ENCODE measurements around the gene ZNF530. TPM values are rescaled to one million over a fixed set of nuclear protein-coding genes. Genes with fewer than 3 reads are reported as not detected.

ZNF530 gene
- polyA plus RNA-seq, 1 donor: 3.6 TPM

DNA sequence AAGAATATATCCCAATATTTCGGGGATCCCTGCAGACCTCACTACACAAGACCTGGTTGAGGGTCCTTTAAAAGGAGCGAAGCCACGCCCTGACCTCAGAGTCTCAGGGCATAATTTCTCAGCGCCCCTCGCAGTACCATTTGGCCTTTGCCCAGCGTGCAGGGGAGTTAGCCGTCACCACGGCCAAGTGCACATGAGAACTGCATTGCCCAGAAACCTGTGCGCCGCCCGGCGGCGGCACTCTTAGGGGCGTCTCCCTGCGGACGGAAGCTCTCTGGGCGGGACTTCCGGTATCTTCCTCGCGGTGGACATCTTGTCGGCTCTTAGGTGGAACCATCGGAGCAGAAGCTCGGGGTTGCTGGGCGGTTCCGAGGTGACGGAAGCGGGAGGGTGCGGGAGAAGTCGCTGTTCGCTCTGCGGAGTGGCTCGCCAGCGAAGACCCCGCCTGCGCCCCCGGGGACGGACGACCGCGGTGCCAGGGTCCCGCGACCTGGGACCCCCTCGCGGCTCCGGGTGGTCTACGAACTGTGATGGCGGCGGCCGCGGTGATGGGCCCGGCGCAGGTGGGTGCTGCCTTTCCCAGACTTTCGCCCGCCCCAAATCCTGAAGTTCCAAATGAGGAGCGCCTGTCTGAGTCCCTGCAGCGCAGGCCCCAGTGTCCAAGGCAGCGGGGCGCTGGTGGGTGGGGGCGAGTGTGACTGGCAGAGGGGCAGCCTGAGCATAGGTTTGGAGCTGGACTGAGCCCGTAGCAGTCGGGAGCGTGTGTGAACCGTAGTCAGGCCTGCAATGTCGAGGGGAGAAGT is 14.5 kb downstream of the ZNF530 start, which contains the start of gene ZNF134:
Gene ZNF134 (plus strand): TSS at position 302 of the 803 bp plus-strand sequence. CDS start 5,227 bp downstream, outside the sequence.
- DNase-seq (ENCODE audit: low read depth): peak; percentile 83

DNA sequence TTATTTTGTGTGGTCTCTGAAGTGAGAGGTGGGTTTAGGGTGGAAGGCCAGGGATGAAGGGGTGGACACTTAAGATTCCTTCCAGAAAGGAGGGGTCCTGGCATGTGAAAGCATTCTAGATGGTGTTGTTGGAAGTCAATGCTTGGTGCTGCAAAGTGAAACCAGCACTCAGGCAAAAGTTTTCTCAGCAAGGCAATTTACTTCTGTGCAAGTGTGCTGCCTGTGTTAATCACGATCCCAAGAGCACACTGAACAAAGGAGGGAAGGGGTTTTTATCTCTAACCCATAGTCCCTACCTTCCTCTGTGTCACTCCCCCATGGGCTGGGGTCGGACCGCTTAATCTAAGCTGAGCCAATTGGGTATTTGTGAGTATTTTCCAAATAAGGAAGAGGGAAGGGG is 15.7 kb downstream of the ZNF530 start:
- DNase-seq (ENCODE audit: low read depth): no peak

DNA sequence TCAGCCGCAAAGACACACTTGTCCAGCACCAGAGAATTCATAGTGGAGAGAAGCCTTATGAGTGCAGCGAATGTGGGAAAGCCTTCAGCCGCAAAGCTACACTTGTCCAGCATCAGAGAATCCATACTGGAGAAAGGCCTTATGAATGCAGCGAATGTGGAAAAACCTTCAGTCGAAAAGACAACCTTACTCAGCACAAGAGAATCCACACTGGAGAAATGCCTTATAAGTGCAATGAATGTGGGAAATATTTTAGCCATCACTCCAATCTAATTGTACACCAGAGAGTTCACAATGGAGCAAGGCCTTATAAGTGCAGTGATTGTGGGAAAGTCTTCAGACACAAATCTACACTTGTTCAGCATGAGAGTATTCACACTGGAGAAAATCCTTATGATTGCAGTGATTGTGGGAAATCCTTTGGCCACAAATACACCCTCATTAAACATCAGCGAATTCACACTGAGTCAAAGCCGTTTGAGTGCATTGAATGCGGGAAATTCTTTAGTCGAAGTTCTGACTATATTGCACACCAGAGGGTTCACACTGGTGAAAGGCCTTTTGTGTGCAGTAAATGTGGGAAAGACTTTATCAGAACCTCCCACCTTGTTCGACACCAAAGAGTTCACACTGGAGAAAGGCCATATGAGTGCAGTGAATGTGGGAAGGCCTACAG is 21.1 kb downstream of the ZNF530 start:
- no peak for DNase-seq (ENCODE audit: low read depth)

DNA sequence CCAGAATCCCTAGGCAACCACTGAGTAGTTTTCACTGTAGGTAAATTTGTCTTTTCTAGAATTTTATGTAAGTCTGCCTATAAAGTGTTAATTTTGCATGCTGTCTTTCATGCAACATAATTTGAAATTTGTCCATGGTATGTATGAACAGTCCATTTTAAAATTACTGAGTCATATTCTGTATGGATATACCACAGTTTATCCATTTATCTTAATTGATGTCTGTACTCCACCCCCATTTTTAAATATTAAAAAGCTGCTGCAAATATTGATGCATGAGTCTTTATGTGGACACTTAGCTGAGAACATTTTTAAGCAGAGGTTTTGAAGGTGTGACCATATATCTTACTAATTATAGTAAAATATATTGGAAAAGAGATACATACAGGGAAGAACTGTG is 23.4 kb downstream of the ZNF530 start:
- no peak for DNase-seq (ENCODE audit: low read depth)

DNA sequence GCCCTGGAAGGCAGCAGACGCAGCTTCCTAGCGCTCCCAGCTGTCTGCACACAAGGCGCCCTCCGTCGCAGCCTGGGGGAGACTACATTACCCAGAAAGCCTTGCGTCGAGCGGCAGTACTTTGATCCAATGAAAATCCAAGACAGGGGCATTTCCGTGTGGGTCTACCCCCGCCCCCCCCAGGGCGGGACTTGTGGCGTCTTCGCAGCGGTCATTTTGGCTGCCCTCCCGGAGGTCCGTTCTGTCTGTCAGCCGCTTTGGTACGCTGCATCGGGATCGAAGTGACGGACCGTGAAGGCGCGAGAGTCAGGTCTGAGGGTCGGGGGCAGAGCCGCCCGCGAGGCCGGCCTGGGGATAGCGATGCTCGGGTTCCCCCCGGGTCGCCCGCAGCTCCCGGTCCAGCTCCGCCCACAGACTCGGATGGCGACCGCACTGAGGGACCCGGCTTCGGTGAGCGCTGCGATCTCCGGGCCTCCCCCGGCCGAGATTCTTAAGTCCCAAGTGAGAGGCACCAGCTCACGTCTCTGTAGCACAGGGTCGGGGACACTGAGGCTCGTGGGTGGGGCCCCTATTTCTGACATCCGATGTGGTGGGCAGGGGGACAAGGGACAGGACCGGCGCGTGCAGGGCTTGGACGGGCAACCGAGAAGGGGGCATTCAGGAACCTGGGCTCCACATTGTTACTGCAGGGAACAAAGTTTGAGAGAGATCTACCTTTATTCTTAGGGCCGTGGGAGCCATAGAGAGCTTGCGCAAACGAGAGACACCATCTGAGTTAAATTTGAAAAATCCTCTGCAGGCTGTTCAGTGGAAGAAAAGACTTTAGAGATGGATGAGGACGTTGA is 33.5 kb downstream of the ZNF530 start, which contains the start of gene ZNF211:
Gene ZNF211 (plus strand): TSS at position 182 of the 845 bp plus-strand sequence. CDS start 179 bp downstream, at position 361.
- DNase-seq (ENCODE audit: low read depth): peak; percentile 93

DNA sequence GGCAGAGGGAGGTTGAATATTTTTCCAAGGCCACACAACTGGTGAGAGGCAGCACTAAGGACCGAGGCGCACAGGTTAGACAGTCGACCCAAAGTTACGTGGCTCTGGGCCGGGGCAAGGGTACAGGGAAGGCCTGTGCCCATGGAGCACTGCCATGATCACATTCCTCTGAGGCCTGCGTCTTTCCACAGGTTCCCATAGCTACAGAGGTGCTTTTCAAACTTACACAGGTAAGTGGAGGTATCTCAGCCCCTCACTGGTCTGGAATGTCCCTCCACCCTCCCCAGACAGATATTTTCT is 34.1 kb downstream of the ZNF530 start:
- DNase-seq (ENCODE audit: low read depth): no peak

DNA sequence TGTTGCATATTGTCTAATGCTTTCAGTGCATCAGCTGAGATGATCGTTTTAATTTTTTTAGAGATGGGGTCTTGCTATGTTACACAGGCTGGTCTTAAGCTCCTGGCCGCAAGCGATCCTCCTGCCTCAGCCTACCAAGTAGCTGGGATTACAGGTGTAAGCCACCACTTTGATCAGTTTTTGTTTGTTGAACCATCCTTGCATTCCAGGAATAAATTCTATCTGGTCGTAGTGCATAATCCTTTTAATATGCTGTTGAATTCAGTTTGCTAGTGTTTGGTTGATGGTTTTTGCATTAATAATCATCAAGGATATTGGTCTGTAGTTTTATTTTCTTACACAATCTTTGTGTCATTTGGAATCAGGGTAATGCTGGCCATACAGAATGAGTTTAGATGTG is 37.7 kb downstream of the ZNF530 start:
- DNase-seq (ENCODE audit: low read depth): no peak

DNA sequence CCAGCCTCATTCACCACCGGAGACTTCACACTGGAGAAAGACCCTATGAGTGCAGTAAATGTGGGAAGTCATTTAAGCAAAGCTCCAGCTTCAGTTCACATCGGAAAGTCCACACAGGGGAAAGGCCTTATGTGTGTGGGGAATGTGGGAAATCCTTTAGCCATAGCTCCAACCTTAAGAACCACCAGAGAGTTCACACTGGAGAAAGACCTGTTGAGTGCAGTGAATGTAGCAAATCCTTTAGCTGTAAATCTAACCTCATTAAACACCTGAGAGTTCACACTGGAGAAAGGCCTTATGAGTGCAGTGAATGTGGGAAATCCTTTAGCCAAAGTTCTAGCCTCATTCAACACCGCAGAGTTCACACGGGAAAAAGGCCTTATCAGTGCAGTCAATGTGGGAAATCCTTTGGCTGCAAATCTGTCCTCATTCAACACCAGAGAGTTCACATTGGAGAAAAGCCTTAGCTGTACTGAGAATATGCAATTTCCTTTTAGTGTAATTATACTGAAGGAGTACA is 42.1 kb downstream of the ZNF530 start:
- no peak for DNase-seq (ENCODE audit: low read depth)

DNA sequence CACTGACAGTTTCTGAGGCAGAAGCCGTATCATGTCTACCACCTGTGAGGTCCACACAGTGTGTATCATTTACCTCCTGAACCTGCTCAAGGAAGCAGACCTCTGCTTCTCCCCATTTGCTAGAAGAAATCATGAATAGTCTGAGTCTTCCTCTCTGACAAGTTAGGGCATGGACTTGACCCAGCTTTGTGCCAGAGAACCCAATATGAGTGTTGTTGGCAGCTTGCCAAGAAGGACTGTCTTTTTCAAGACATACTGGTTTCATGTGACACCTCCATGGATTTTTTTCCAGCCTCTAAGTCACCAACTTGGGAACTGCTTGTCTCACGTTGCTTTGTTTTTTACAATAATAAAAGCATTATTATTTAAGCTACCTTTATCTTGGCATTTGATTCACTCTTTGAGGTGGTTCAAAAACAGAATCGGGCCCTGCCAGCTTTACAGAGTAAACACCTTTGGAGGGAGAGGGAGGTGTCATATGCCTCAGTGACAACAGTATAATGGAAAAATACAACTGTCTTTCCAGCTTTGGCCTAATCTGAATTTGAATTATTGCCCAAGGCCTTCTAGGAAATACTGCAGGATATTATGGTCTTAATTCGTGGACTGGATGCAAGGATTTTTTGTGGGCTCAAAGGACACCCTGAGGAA is 42.8 kb downstream of the ZNF530 start:
- DNase-seq (ENCODE audit: low read depth): no peak

DNA sequence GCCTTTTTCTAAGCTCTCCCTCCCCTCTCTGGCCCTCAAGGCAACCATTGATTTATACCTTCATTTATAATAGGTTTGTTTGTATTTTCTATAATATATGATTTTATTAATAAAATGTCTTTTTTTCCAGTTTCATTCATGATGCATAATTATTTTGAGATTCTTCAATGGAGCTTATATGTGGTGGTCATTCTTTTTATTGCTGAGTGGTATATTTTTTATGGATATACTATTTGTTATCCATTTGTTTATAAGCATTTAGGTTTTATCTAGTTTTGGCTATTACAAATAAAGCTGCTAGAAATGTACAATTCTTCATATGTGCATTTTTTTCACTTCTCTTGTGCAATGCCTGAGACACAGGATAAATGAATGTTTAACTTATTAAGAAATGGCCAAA is 44.0 kb downstream of the ZNF530 start:
- no peak for DNase-seq (ENCODE audit: low read depth)

DNA sequence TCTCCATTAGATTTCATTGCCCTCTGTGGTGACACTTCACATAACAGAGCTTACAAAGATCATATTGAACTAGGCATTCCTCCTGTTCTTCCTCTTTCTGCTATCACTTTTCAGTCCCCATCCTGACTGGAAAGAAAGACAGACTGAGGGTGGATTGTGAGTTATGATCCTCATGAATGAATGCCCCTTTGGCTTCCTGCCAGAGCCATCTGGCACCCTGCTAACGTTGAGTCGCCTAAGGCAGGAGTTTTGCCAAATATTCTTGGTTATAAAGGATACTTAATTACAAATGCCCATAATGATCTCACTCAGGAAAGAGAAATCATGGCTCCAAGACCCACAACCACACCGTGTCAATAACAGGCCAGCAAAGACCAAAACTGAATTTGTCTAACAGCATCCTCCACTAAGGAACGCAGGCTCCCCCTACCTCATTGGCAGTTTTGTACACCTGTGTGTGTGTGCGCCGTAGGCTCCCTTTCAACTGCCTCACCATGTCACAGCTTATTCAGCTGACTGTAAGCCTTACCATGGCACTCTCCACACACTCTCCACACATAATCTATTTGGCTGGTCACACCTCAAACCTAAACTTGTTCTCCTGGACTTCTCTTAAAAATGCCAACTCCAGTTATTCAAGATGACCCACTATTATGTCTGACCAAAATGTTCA is 48.8 kb downstream of the ZNF530 start:
- DNase-seq (ENCODE audit: low read depth): no peak

DNA sequence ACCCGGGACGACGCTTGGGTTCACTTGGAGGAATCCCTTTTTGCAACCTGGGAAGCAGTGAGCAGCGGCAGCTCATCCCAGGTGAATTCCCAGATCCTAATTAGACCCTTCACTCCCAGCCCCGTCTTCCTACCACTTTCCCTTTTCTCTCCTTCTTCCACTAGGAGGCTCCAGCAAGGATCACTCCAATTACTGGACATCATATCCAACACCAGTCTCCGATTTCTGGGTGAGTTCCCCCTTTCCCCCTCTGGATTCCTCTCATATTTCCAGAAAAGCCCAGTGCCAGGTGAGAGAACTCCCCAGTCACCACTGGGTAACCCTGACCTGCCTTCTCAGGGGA is 51.9 kb downstream of the ZNF530 start:
- no peak for DNase-seq (ENCODE audit: low read depth)

DNA sequence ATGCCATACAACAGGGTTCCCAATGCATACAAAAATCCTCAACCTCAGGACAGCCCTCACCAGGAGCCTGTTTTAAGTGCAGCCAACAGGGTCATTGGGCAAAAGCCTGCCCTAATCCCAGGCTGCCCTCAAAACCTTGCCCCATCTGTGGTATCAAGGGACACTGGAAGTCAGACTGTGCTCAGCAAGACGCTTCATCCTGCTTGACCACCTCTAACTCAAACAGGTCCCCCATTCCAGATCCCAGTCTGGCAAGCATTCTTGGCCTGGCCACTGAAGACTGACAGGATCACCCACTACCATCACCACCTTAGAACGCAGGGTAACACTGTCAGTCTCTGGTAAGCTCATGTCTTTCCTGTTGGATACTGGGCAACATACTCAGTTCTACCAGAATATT is 54.0 kb downstream of the ZNF530 start:
- DNase-seq (ENCODE audit: low read depth): no peak

DNA sequence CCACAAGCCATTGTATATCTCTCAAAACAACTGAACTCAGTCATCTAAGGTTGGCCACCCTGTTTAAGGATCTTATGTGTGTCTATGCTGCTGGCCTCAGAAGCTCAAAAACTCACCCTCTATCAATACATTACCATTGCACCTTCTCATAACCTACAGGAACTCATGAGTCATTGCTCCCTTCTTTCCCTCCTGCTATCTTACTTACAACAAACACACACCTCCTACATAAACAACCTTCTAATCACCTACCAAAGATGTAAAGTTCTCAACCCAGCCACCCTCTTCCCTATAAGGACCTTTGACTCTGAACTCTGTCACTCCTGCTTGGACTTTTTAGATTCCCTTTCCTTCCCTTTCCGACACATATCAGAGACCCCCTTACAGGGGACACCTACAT is 55.8 kb downstream of the ZNF530 start:
- DNase-seq (ENCODE audit: low read depth): no peak

DNA sequence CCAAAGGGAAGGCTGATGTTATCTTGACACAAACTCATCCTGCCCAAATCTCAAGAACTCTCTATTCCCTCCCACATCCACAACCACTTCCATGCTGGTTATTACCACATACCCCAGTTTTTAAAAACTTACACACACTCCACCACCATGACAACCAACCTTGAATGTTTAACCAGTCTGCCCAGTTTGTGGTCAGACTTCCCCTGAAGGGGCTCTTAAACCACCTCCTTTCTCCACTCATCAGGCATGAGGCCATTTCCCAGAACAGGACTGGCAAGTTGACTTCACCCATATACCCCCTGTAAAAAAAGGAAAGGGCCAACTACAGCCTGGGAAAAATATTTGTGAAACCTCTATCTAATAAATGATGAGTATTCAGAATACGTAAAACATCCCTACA is 56.7 kb downstream of the ZNF530 start:
- DNase-seq (ENCODE audit: low read depth): no peak

Other genes with a start within 250 kb of the ZNF530 start
- 8.9 TPM for gene ZNF304, start 248.6 kb upstream of the ZNF530 start, polyA plus RNA-seq (ENCODE audit: insufficient read length)
- 15.2 TPM for gene TRAPPC2B, start 236.3 kb upstream of the ZNF530 start, polyA plus RNA-seq (ENCODE audit: insufficient read length)
- 4.2 TPM for gene ZNF547, start 236.3 kb upstream of the ZNF530 start, polyA plus RNA-seq (ENCODE audit: insufficient read length)
- gene ZNF548, start 210.0 kb upstream of the ZNF530 start, polyA plus RNA-seq (ENCODE audit: insufficient read length): 20.9 TPM
- 7.9 TPM for gene ZNF17, start 188.7 kb upstream of the ZNF530 start, polyA plus RNA-seq (ENCODE audit: insufficient read length)
- gene ZNF749, start 164.6 kb upstream of the ZNF530 start, polyA plus RNA-seq (ENCODE audit: insufficient read length): 6.6 TPM
- 2.0 TPM for gene VN1R1, start 142.7 kb upstream of the ZNF530 start, polyA plus RNA-seq (ENCODE audit: insufficient read length)
- gene ZNF772, start 122.3 kb upstream of the ZNF530 start, polyA plus RNA-seq (ENCODE audit: insufficient read length): 9.3 TPM
- gene ZNF419, start 112.1 kb upstream of the ZNF530 start, polyA plus RNA-seq (ENCODE audit: insufficient read length): 10.6 TPM
- 7.8 TPM for gene ZNF773, start 99.9 kb upstream of the ZNF530 start, polyA plus RNA-seq (ENCODE audit: insufficient read length)
- gene ZNF549, start 72.5 kb upstream of the ZNF530 start, polyA plus RNA-seq (ENCODE audit: insufficient read length): 7.5 TPM
- gene ZNF550, start 40.0 kb upstream of the ZNF530 start, polyA plus RNA-seq (ENCODE audit: insufficient read length): 10.6 TPM
- gene ZNF416, start 21.0 kb upstream of the ZNF530 start, polyA plus RNA-seq (ENCODE audit: insufficient read length): 4.9 TPM
- gene ZIK1, start 15.7 kb upstream of the ZNF530 start, polyA plus RNA-seq (ENCODE audit: insufficient read length): 4.8 TPM
- 13.2 TPM for gene ZNF134, start 14.4 kb downstream of the ZNF530 start, polyA plus RNA-seq (ENCODE audit: insufficient read length)
- gene ZNF211, start 33.3 kb downstream of the ZNF530 start, polyA plus RNA-seq (ENCODE audit: insufficient read length): 17.3 TPM
- gene ZSCAN4, start 69.0 kb downstream of the ZNF530 start, polyA plus RNA-seq (ENCODE audit: insufficient read length): not detected
- 5.6 TPM for gene ZNF551, start 82.1 kb downstream of the ZNF530 start, polyA plus RNA-seq (ENCODE audit: insufficient read length)
- 13.1 TPM for gene ZNF154, start 109.3 kb downstream of the ZNF530 start, polyA plus RNA-seq (ENCODE audit: insufficient read length)
- gene ZNF671, start 127.7 kb downstream of the ZNF530 start, polyA plus RNA-seq (ENCODE audit: insufficient read length): 8.2 TPM
- 15.4 TPM for gene ZNF776, start 146.9 kb downstream of the ZNF530 start, polyA plus RNA-seq (ENCODE audit: insufficient read length)
- 13.6 TPM for gene ZNF586, start 169.8 kb downstream of the ZNF530 start, polyA plus RNA-seq (ENCODE audit: insufficient read length)
- 5.4 TPM for gene ZNF552, start 215.0 kb downstream of the ZNF530 start, polyA plus RNA-seq (ENCODE audit: insufficient read length)
- 5.1 TPM for gene ZNF587B, start 230.4 kb downstream of the ZNF530 start, polyA plus RNA-seq (ENCODE audit: insufficient read length)
- 16.9 TPM for gene ZNF587, start 250.0 kb downstream of the ZNF530 start, polyA plus RNA-seq (ENCODE audit: insufficient read length)